Kidney epithelial cell (primary cell): Measurements from ENCODE around the gene B3GNT9. TPM values are rescaled to one million over a fixed set of nuclear protein-coding genes. Genes with fewer than 3 reads are reported as not detected.

ENCODE experiments used
- DNase-seq: peaks from one replicate; pipeline ENCODE4 v3.0.0-alpha.2; 2010; ENCODE audit warnings: low read depth
- H3K27me3 ChIP-seq: 2 replicates; pipeline ENCODE4 v1.6.0; 2011; ENCODE audit warnings: low read length; ENCODE audit not compliant: control insufficient read depth, insufficient read depth
- H3K36me3 ChIP-seq: 2 replicates; pipeline ENCODE4 v1.5.1; 2011; ENCODE audit warnings: low read length; ENCODE audit not compliant: control insufficient read depth, insufficient read depth
- H3K4me3 ChIP-seq: 2 replicates; pipeline ENCODE4 v1.5.1; 2011; ENCODE audit warnings: low read depth, mild to moderate bottlenecking, control low read depth, low read length
- CTCF ChIP-seq: IDR thresholded peaks from 2 replicates; pipeline ENCODE4 v1.5.1; 2011; ENCODE audit warnings: mild to moderate bottlenecking, moderate library complexity, low read length, control low read depth, inconsistent platforms; ENCODE audit not compliant: insufficient read depth, poor library complexity, severe bottlenecking
- total RNA-seq: library from RNA; depleted of rRNA; stranded (reverse); fragments of >200 nt; gene quantifications from 2 replicates; pipeline ENCODE4 v1.2.3, GENCODE V29; 2015

Gene B3GNT9
- 1.5 and 2.4 TPM in 2 replicates for total RNA-seq

DNA sequence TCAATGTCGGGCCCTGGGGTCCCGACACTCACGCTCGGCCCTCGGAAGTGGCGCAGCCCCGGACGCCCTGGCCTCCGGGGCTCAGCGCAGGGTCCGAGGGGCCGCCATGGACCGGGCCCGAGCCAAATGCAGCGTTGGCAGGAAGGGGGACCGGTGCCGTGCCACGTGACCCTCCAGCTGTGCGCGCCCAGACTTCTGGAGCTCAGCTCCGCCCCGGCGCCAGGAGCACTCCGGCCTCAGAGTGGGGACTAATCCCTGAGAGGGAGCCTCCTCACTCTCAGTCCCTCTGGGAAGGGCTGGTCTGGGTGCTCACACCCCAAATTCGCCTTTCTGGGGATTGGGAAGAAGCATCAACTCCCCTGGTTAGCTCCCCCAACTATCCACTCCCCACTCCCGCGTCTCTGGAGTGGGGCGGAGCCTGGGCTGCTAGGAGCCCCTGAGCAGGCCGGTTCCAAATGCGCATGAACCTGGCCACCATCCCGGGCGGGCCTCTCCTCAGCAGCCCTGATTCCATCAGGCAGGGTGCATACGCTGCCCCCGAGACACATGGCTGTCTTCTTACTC lies at the start of gene B3GNT9:
Gene B3GNT9, minus strand, starts transcription at position 166 of the 564 bp plus-strand sequence. CDS start 513 bp downstream, outside the sequence.
- DNase-seq, result no peak
- no peak for TF ChIP-seq CTCF

DNA sequence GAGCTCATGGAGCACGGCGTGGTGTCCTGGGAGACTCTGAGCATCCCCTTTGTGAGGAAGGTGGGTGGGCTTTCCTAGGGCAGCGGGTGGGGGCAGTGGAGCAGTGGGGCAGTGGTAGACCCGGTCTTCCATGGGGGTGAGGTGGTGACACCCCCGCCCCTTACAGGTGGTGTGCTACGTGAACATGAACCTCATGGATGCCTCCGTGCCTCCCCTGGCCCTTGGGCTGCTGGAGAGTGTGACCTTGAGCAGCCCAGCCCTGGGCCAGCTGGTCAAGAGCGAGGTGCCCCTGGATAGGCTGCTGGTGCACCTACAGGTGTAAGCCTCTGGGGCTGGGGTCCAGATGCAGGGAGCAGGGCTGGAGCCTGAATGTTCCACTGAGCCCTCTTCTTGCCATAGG lies 49.7 kb upstream of the B3GNT9 start:
- no peak for DNase-seq
- no peak for TF ChIP-seq CTCF
- Histone ChIP-seq H3K27me3 (no peaks in the 10 kb centered on the region), H3K36me3 (peaks cover 2% of the 10 kb centered on the region), H3K4me3 (no peak overlapping the region)

More for the DNA sequence above, at the start of gene B3GNT9:
- Histone ChIP-seq H3K4me3 (peak within 1 kb of the TSS; percentile 44), H3K36me3 (peaks cover 4% of the 10 kb centered on the region), H3K27me3 (peaks cover 43% of the 10 kb centered on the region)

DNA sequence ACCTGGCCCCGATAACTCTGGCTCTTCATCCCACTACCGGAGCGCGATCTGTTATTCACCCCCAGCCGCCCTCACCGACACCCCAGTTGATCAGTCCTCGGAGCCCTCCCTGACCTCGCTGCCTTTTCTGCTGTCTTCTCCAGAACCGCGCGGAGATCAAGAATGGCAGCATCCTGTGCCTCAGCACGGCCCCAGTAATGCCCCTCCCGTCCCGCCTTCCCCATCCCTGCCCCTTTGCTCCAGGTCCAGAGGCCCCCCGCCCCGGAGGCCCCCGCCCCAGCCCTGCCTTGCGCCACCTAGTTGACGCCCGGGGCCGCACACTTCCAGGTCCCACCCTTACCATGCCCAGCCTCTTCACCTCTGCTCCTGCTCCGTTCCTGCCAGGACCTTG lies 49.0 kb upstream of the B3GNT9 start:
- DNase-seq, result no peak
- no peak overlapping the region for H3K4me3 ChIP-seq
- peaks cover 2% of the 10 kb centered on the region for H3K36me3 ChIP-seq
- H3K27me3 ChIP-seq, result no peaks in the 10 kb centered on the region
- no peak for TF ChIP-seq CTCF

- no peak for DNase-seq
- peak; percentile 39 for TF ChIP-seq CTCF
- Histone ChIP-seq H3K36me3 (peaks cover 2% of the 10 kb centered on the region), H3K4me3 (no peak within 1 kb of the TSS), H3K27me3 (no peaks in the 10 kb centered on the region)
Measured at GRCh38 chr16:67199011-67199807, 48.4 kb upstream of the B3GNT9 start, which contains the start of gene ELMO3. ELMO3 (plus strand) TSS chr16:67199131; CDS start chr16:67199327, 196 bp downstream.

DNA sequence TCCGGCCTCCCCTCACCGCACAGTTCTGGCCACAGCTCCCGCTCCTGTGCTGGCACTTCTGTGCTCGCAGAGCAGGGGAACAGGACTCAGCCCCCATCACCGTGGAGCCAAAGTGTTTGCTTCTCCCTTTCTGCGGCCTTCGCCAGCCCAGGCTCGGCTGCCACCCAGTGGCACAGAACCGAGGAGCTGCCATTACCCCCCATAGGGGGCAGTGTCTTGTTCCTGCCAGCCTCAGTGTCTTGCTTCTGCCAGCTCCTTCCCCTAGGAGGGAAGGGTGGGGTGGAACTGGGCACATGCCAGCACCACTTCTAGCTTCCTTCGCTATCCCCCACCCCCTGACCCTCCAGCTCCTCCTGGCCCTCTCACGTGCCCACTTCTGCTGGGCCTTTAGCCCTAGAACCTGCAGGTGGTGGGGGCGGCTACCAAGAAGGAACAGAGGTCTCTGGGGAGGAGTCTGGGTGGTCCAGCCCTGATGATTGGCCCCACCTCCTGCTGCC lies 47.5 kb upstream of the B3GNT9 start:
- H3K4me3 ChIP-seq, result no peak overlapping the region
- H3K27me3 ChIP-seq, result no peaks in the 10 kb centered on the region
- no peak for DNase-seq
- H3K36me3 ChIP-seq, result peaks cover 2% of the 10 kb centered on the region
- TF ChIP-seq CTCF, result peak; percentile 93
